Ascending aorta (tissue), 2 donors: Measurements from ENCODE around the gene ITGAD. TPM values are rescaled to one million over a fixed set of nuclear protein-coding genes. Genes with fewer than 3 reads are reported as not detected.
"Not testable (repeated sequence)": the region's sequence is repeated elsewhere in the genome, so short reads cannot be mapped to it uniquely, and the experiment has no call there.

Experiments used
- DNase-seq, 2 donors: peaks; one replicate each; pipeline ENCODE4 v3.0.0-alpha.2; 2019; ENCODE audit warnings: low spot score in 2 of 2
- H3K27ac ChIP-seq, 2 donors: fragments of 200-600 bp; sonication (generic); one replicate each; pipeline ENCODE4 v1.5.1; 2016 to 2017; ENCODE audit warnings: mild to moderate bottlenecking in 1 of 2
- H3K27me3 ChIP-seq: fragments of 200-600 bp; sonication (generic); one replicate; pipeline ENCODE4 v1.5.1; 2017
- H3K36me3 ChIP-seq, 2 donors: fragments of 200-600 bp; sonication (generic); one replicate each; pipeline ENCODE4 v1.5.1; 2016
- H3K4me1 ChIP-seq, 2 donors: fragments of 200-600 bp; sonication (generic); one replicate each; pipeline ENCODE4 v1.5.1; 2016 to 2017; ENCODE audit warnings: mild to moderate bottlenecking in 1 of 2
- H3K4me3 ChIP-seq, 2 donors: fragments of 200-600 bp; sonication (generic); one replicate each; pipeline ENCODE4 v1.5.1; 2016 to 2017; ENCODE audit warnings: mild to moderate bottlenecking in 1 of 2
- H3K9me3 ChIP-seq, 2 donors: fragments of 200-600 bp; sonication (generic); one replicate each; pipeline ENCODE4 v1.5.1; 2016
- CTCF ChIP-seq, 3 experiments: fragments of 200-600 bp in 2 of 3; fragments of 450-650 bp in 1 of 3; sonication (generic) in 2 of 3; IDR thresholded peaks; one replicate each; pipeline ENCODE4 v1.5.1; 2016 to 2019; ENCODE audit warnings: antibody characterized with exemption in 3 of 3, mild to moderate bottlenecking in 1 of 3, moderate library complexity in 1 of 3
- intact Hi-C: fragments of 100-400 bp; cut with DNase I; formaldehyde crosslinking; loops from one replicate; pipeline ENCODE4 v1.15.1; 2023
- total RNA-seq: library from RNA; depleted of rRNA; stranded (reverse); fragments of >200 nt; gene quantifications from one replicate; pipeline ENCODE4 v1.1.0, GENCODE V29; 2016

The ITGAD gene
- total RNA-seq, 1 donor from 2014 or later: not detected

- no peak overlapping the region for H3K27ac ChIP-seq
- no peaks in the 10 kb centered on the region for H3K9me3 ChIP-seq
- DNase-seq: no peak
- no peaks in the 10 kb centered on the region for H3K4me1 ChIP-seq
- intact Hi-C loops: no loop called here
- no peaks in the 10 kb centered on the region for H3K36me3 ChIP-seq
- no peak overlapping the region for H3K4me3 ChIP-seq
- no peak for TF ChIP-seq CTCF (IDR thresholded peaks at IDR 0.05)
- no peaks in the 10 kb centered on the region for H3K27me3 ChIP-seq
Measured at GRCh38 chr16:31413943-31414342, 20.8 kb downstream of the ITGAD start.

GRCh38 chr16:31414706-31415105 lies 21.6 kb downstream of the ITGAD start:
- Histone ChIP-seq H3K27me3 (no peaks in the 10 kb centered on the region), H3K4me1 (no peaks in the 10 kb centered on the region), H3K9me3 (no peaks in the 10 kb centered on the region), H3K4me3 (no peak overlapping the region), H3K27ac (no peak overlapping the region), H3K36me3 (no peaks in the 10 kb centered on the region)
- no peak for DNase-seq
- TF ChIP-seq CTCF (IDR thresholded peaks at IDR 0.05): no peak
- intact Hi-C loops: no loop called here

- no peak for DNase-seq
- Histone ChIP-seq H3K27ac (no peak overlapping the region), H3K4me3 (no peak overlapping the region), H3K36me3 (no peaks in the 10 kb centered on the region), H3K27me3 (no peaks in the 10 kb centered on the region), H3K9me3 (no peaks in the 10 kb centered on the region), H3K4me1 (no peaks in the 10 kb centered on the region)
- intact Hi-C loops: no loop called here
- TF ChIP-seq CTCF (IDR thresholded peaks at IDR 0.05): no peak
Measured at GRCh38 chr16:31416371-31416770, 23.2 kb downstream of the ITGAD start.

GRCh38 chr16:31417036-31417435 lies 23.9 kb downstream of the ITGAD start:
- H3K9me3 ChIP-seq, H3K4me3 ChIP-seq, H3K36me3 ChIP-seq, H3K4me1 ChIP-seq, H3K27ac ChIP-seq, intact Hi-C loops, H3K27me3 ChIP-seq, DNase-seq: not testable (repeated sequence)

- Histone ChIP-seq H3K27ac (no peak overlapping the region), H3K4me3 (no peak overlapping the region), H3K9me3 (no peaks in the 10 kb centered on the region), H3K36me3 (no peaks in the 10 kb centered on the region), H3K4me1 (no peaks in the 10 kb centered on the region), H3K27me3 (no peaks in the 10 kb centered on the region)
- TF ChIP-seq CTCF (IDR thresholded peaks at IDR 0.05): no peak
- intact Hi-C loops: no loop called here
- no peak for DNase-seq
Measured at GRCh38 chr16:31417916-31418315, 24.8 kb downstream of the ITGAD start.

GRCh38 chr16:31420037-31420436 lies 26.9 kb downstream of the ITGAD start:
- Histone ChIP-seq H3K27me3 (no peaks in the 10 kb centered on the region), H3K36me3 (no peaks in the 10 kb centered on the region), H3K4me3 (no peak overlapping the region), H3K9me3 (no peaks in the 10 kb centered on the region), H3K4me1 (no peaks in the 10 kb centered on the region), H3K27ac (no peak overlapping the region)
- DNase-seq: no peak
- intact Hi-C loops: no loop called here
- TF ChIP-seq CTCF (IDR thresholded peaks at IDR 0.05): no peak
